Prostate gland (tissue), 2 donors: ENCODE measurements around the gene WDR44. TPM values are rescaled to one million over a fixed set of nuclear protein-coding genes. Genes with fewer than 3 reads are reported as not detected.

Experiments
- DNase-seq: peaks from one replicate; pipeline ENCODE4 v3.0.0-alpha.2; 2019; ENCODE audit warnings: low spot score
- H3K27ac ChIP-seq, 2 donors: fragments of 200-600 bp; sonication (generic); 2 replicates each; pipeline ENCODE4 v1.5.1; 2017 to 2019
- H3K27me3 ChIP-seq: fragments of 200-600 bp; sonication (generic); replicated peaks from 2 replicates; pipeline ENCODE4 v1.5.1; 2019; ENCODE audit not compliant: insufficient read depth
- H3K36me3 ChIP-seq, 2 donors: fragments of 200-600 bp; sonication (generic); 1 replicate in 1 of 2; 2 replicates in 1 of 2; pipeline versions ENCODE4 v1.5.1 to v1.8.1; 2017 to 2019
- H3K4me1 ChIP-seq: fragments of 200-600 bp; sonication (generic); replicated peaks from 2 replicates; pipeline ENCODE4 v1.5.1; 2019
- H3K4me3 ChIP-seq, 2 donors: fragments of 200-600 bp; sonication (generic); 2 replicates each; pipeline ENCODE4 v1.5.1; 2017 to 2019
- H3K9me3 ChIP-seq: fragments of 200-600 bp; sonication (generic); 2 replicates; pipeline ENCODE4 v1.5.1; 2017
- CTCF ChIP-seq, 4 experiments: fragments of 200-600 bp in 2 of 4; fragments of 450-650 bp in 2 of 4; sonication (generic) in 2 of 4; IDR thresholded peaks; 1 replicate in 3 of 4; 2 replicates in 1 of 4; pipeline ENCODE4 v1.5.1; 2016 to 2019; ENCODE audit warnings: antibody characterized with exemption in 4 of 4, mild to moderate bottlenecking in 2 of 4, moderate library complexity in 2 of 4
- POLR2A ChIP-seq: fragments of 450-650 bp; IDR thresholded peaks from one replicate; pipeline ENCODE4 v1.6.1; 2016; ENCODE audit warnings: antibody characterized with exemption, mild to moderate bottlenecking
- POLR2AphosphoS5 ChIP-seq: sonication (generic); formaldehyde crosslinking; IDR thresholded peaks from one replicate; pipeline ENCODE4 v1.6.1; 2017; ENCODE audit warnings: antibody characterized with exemption
- WGBS: methylation state at CpG from one replicate; pipeline ENCODE4 v1.1.5; 2018; 5-methylcytosine and 5-hydroxymethylcytosine counted together
- intact Hi-C: fragments of 100-400 bp; cut with DNase I; formaldehyde crosslinking; loops from one replicate; pipeline ENCODE4 v1.14.2; 2022
- total RNA-seq, 2 donors: library from RNA; depleted of rRNA; stranded (reverse); fragments of >200 nt; gene quantifications; one replicate each; pipeline ENCODE4 v1.1.0, GENCODE V29; 2016

Gene WDR44
- total RNA-seq, 2 donors from 2014 or later, result 15.0 to 22.6 TPM

- Histone ChIP-seq H3K36me3 (no peaks in the 10 kb centered on the region), H3K4me3 (peak overlapping the region; percentile 45 to 50), H3K27me3 (no peaks in the 10 kb centered on the region), H3K27ac (peak overlapping the region; percentile 54 to 57), H3K9me3 (no peaks in the 10 kb centered on the region), H3K4me1 (no peaks in the 10 kb centered on the region)
- no peak for TF ChIP-seq POLR2A
- no peak for TF ChIP-seq POLR2AphosphoS5
- no peak for TF ChIP-seq CTCF (IDR thresholded peaks at IDR 0.05)
- WGBS, result 0% methylated on average over 17 of the region's 81 CpGs
- DNase-seq, result peak; percentile 10
- intact Hi-C loops, result loop anchor here (10.0 kb wide), 1 partner anchor 109 kb away; no protein-coding TSS in a partner anchor
Observed at GRCh38 chrX:118495958-118496762, 150.3 kb downstream of the WDR44 start.

- Histone ChIP-seq H3K4me1 (no peaks in the 10 kb centered on the region), H3K9me3 (no peaks in the 10 kb centered on the region), H3K4me3 (peak overlapping the region; percentile 45 to 50), H3K27me3 (no peaks in the 10 kb centered on the region), H3K36me3 (no peaks in the 10 kb centered on the region), H3K27ac (no peak overlapping the region)
- WGBS, result 2% methylated on average over 11 of the region's 13 CpGs
- no peak for TF ChIP-seq POLR2AphosphoS5
- no peak for TF ChIP-seq POLR2A
- no peak for TF ChIP-seq CTCF (IDR thresholded peaks at IDR 0.05)
- intact Hi-C loops, result loop anchor here (10.0 kb wide), 1 partner anchor 108 kb away; no protein-coding TSS in a partner anchor
- no peak for DNase-seq
Observed at GRCh38 chrX:118496763-118497079, 150.8 kb downstream of the WDR44 start.

GRCh38 chrX:118497180-118497818 lies 151.4 kb downstream of the WDR44 start:
- TF ChIP-seq CTCF (IDR thresholded peaks at IDR 0.05) (no peak), POLR2A (no peak)
- H3K27me3 ChIP-seq, result no peaks in the 10 kb centered on the region
- H3K36me3 ChIP-seq, result no peaks in the 10 kb centered on the region
- WGBS, result 12% methylated on average over 7 of the region's 7 CpGs
- H3K4me1 ChIP-seq, result no peaks in the 10 kb centered on the region
- H3K27ac ChIP-seq, result no peak overlapping the region
- intact Hi-C loops, result loop anchor here (10.0 kb wide), 1 partner anchor 108 kb away; no protein-coding TSS in a partner anchor
- no peak overlapping the region for H3K4me3 ChIP-seq
- no peaks in the 10 kb centered on the region for H3K9me3 ChIP-seq
- DNase-seq, result no peak

- H3K27me3 ChIP-seq, result no peaks in the 10 kb centered on the region
- no peak for DNase-seq
- no peaks in the 10 kb centered on the region for H3K4me1 ChIP-seq
- intact Hi-C loops, result loop anchor here (10.0 kb wide), 1 partner anchor 106 kb away; no protein-coding TSS in a partner anchor
- 63% methylated on average over 3 of the region's 3 CpGs for WGBS
- H3K27ac ChIP-seq, result no peak overlapping the region
- no peak overlapping the region for H3K4me3 ChIP-seq
- no peaks in the 10 kb centered on the region for H3K36me3 ChIP-seq
- H3K9me3 ChIP-seq, result no peaks in the 10 kb centered on the region
- no peak for TF ChIP-seq POLR2AphosphoS5
- no peak for TF ChIP-seq CTCF (IDR thresholded peaks at IDR 0.05)
- TF ChIP-seq POLR2A, result no peak
Observed at GRCh38 chrX:118498351-118498750, 152.4 kb downstream of the WDR44 start.
